HAP-1 (cell line): Measurements from ENCODE around the gene MPPE1.

Experiments used
- DNase-seq, 2 experiments: peaks; one replicate each; pipeline ENCODE4 v3.0.0-alpha.2; 2016 to 2020; ENCODE audit warnings: low spot score in 2 of 2
- H3K27me3 ChIP-seq: fragments of 250-450 bp; sonication (Bioruptor Pico); 2 replicates; pipeline ENCODE4 v1.5.1; 2020; ENCODE audit warnings: low read depth, mild to moderate bottlenecking, moderate library complexity
- H3K36me3 ChIP-seq: fragments of 250-450 bp; sonication (Bioruptor Pico); replicated peaks from 2 replicates; pipeline ENCODE4 v1.5.1; 2020; ENCODE audit warnings: mild to moderate bottlenecking
- H3K4me1 ChIP-seq: fragments of 250-450 bp; sonication (Bioruptor Pico); 2 replicates; pipeline ENCODE4 v1.5.1; 2020; ENCODE audit warnings: mild to moderate bottlenecking
- H3K4me3 ChIP-seq: fragments of 250-450 bp; sonication (Bioruptor Pico); 2 replicates; pipeline ENCODE4 v1.5.1; 2020; ENCODE audit warnings: mild to moderate bottlenecking, moderate library complexity
- H3K9me3 ChIP-seq: fragments of 250-450 bp; sonication (Bioruptor Pico); 2 replicates; pipeline ENCODE4 v1.5.1; 2020; ENCODE audit warnings: mild to moderate bottlenecking, moderate library complexity
- in situ Hi-C: fragments of 300-500 bp; cut with MboI; formaldehyde crosslinking; loops from 3 replicates; pipeline ENCODE4 v1.14.3; 2020; ENCODE audit warnings: low sequenced_read_pairs, inconsistent platforms, mixed read lengths

MPPE1 gene

GRCh38 chr18:11849279-11849678 is 58.8 kb downstream of the MPPE1 start:
- no peak for DNase-seq
- no peaks in the 10 kb centered on the region for H3K36me3 ChIP-seq
- in situ Hi-C loops: no loop called here
- H3K4me1 ChIP-seq: peaks cover 15% of the 10 kb centered on the region
- H3K27me3 ChIP-seq: no peaks in the 10 kb centered on the region
- no peaks in the 10 kb centered on the region for H3K9me3 ChIP-seq
- H3K4me3 ChIP-seq: no peak overlapping the region

- Histone ChIP-seq H3K36me3 (no peaks in the 10 kb centered on the region), H3K27me3 (no peaks in the 10 kb centered on the region), H3K4me3 (no peak overlapping the region), H3K4me1 (peaks cover 11% of the 10 kb centered on the region), H3K9me3 (no peaks in the 10 kb centered on the region)
- in situ Hi-C loops: no loop called here
- DNase-seq: no peak
Observed at GRCh38 chr18:11847811-11848210, 60.3 kb downstream of the MPPE1 start.

- Histone ChIP-seq H3K36me3 (no peaks in the 10 kb centered on the region), H3K4me3 (no peak overlapping the region), H3K9me3 (no peaks in the 10 kb centered on the region), H3K27me3 (no peaks in the 10 kb centered on the region), H3K4me1 (peaks cover 10% of the 10 kb centered on the region)
- in situ Hi-C loops: no loop called here
- DNase-seq: no peak
Observed at GRCh38 chr18:11845654-11846053, 62.5 kb downstream of the MPPE1 start.

- no peak for DNase-seq
- Histone ChIP-seq H3K9me3 (no peaks in the 10 kb centered on the region), H3K27me3 (no peaks in the 10 kb centered on the region), H3K4me3 (no peak overlapping the region), H3K36me3 (no peaks in the 10 kb centered on the region), H3K4me1 (peaks cover 3% of the 10 kb centered on the region; the same call in 1 of the 2 replicates)
- in situ Hi-C loops: no loop called here
Observed at GRCh38 chr18:11844436-11844835, 63.7 kb downstream of the MPPE1 start.

GRCh38 chr18:11842562-11842961 is 65.6 kb downstream of the MPPE1 start:
- Histone ChIP-seq H3K4me1 (peaks cover 3% of the 10 kb centered on the region; the same call in 1 of the 2 replicates), H3K4me3 (no peak overlapping the region), H3K36me3 (no peaks in the 10 kb centered on the region), H3K9me3 (no peaks in the 10 kb centered on the region), H3K27me3 (no peaks in the 10 kb centered on the region)
- in situ Hi-C loops: no loop called here
- DNase-seq: no peak

- peaks cover 3% of the 10 kb centered on the region; the same call in 1 of the 2 replicates for H3K4me1 ChIP-seq
- no peaks in the 10 kb centered on the region for H3K27me3 ChIP-seq
- no peak overlapping the region for H3K4me3 ChIP-seq
- no peaks in the 10 kb centered on the region for H3K36me3 ChIP-seq
- DNase-seq: no peak
- in situ Hi-C loops: no loop called here
- no peaks in the 10 kb centered on the region for H3K9me3 ChIP-seq
Observed at GRCh38 chr18:11840493-11840892, 67.6 kb downstream of the MPPE1 start.

- Histone ChIP-seq H3K27me3 (no peaks in the 10 kb centered on the region), H3K36me3 (no peaks in the 10 kb centered on the region), H3K9me3 (no peaks in the 10 kb centered on the region), H3K4me3 (no peak overlapping the region), H3K4me1 (peaks cover 3% of the 10 kb centered on the region; the same call in 1 of the 2 replicates)
- in situ Hi-C loops: no loop called here
- DNase-seq: no peak
Observed at GRCh38 chr18:11839556-11839955, 68.6 kb downstream of the MPPE1 start.

- no peaks in the 10 kb centered on the region for H3K36me3 ChIP-seq
- no peak overlapping the region for H3K4me3 ChIP-seq
- no peaks in the 10 kb centered on the region for H3K9me3 ChIP-seq
- no peak for DNase-seq
- H3K4me1 ChIP-seq: peaks cover 6% of the 10 kb centered on the region
- in situ Hi-C loops: no loop called here
- no peaks in the 10 kb centered on the region for H3K27me3 ChIP-seq
Observed at GRCh38 chr18:11834772-11835171, 73.3 kb downstream of the MPPE1 start.
